Pons (tissue), 1 donor: Measurements from ENCODE around the gene SNRPB.
A peak's percentile ranks its signal among the peaks of the same experiment; 100 is the strongest.

ENCODE experiments used
- DNase-seq: peaks from one replicate; pipeline ENCODE4 v3.0.0-alpha.2; 2016; ENCODE audit warnings: low spot score

The SNRPB gene

DNA sequence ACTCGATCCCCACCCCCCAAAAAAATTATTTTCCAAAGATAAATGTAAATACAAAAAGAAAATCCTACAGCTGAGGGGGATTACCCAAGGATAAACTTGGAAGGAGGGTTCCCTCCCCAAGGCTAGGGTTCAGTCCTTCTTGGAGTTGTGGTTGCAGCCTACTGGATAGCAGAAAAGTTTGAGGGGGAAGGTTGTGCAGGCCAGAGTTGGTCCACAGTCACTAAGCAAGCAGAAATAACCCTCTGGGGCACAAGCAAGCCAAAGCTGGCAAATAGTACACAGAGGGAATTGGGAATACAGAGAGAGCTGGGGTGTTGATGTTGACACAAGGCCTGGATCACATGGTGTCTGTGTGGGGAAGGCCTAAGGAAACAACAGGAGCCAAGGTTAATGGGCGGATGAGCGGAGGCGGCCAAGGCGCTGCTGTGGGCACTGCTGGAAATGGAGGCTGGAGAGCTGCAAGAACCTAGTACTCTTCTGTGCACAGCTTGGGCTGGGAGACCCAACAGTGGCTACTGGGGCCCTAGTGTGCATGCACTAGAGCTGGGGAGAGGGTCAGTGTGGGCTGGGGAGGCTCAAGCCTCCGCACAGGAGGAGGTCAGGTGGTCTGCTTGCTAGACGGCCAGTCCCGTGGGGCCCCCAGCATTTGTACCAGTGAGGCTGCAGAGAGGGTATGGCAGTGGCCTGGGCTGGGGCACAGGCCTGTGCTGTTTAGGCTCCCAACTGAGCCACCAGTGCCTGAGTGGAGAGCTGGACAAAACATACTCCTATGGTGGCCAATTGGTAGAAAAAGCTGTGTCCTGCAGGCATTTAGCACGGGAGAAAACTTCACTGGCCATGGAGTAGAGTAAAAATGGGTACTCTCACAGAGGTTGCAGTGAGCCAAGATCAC, 5.5 kb upstream of the SNRPB start:
- DNase-seq: no peak

DNA sequence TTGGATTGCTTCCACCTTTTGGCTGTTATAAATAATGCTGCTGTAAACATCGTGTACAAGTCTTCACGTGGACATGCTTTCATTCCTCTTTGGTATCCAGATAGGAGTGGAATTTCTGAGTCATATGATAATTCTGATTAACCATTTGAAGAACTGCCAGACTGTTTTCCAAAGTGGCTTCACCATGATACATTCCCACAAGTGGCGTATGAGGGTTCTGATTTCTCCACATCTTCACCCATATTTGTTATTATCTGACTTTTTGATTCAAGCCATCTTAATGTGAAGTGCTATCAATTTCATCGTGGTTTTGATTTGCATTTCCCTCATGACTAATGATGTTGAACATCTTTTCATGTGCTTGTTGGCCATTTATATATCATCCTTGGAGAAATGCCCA, 2.9 kb upstream of the SNRPB start:
- DNase-seq: no peak

DNA sequence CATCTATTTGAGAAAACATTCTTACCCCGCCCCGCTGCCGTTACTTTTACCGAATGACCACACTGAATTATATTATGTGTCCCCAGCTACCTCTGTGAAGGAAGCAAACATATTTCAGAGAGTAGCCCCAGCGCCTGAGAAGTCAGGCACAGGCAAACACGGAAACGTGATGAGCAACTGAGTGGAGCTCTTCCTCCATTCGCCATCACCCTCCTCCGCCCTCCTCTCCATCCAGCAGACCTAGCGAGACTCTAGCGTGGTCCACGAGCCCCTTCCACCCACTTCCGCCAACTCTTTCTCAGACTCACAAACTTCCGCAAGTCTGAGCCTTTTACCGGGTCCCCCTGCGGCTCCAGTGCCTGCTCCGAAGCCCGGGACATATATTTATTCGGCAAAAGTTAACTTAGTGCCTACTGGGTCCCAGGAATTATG, 582 bp downstream of the SNRPB start:
- DNase-seq: peak; percentile 37

DNA sequence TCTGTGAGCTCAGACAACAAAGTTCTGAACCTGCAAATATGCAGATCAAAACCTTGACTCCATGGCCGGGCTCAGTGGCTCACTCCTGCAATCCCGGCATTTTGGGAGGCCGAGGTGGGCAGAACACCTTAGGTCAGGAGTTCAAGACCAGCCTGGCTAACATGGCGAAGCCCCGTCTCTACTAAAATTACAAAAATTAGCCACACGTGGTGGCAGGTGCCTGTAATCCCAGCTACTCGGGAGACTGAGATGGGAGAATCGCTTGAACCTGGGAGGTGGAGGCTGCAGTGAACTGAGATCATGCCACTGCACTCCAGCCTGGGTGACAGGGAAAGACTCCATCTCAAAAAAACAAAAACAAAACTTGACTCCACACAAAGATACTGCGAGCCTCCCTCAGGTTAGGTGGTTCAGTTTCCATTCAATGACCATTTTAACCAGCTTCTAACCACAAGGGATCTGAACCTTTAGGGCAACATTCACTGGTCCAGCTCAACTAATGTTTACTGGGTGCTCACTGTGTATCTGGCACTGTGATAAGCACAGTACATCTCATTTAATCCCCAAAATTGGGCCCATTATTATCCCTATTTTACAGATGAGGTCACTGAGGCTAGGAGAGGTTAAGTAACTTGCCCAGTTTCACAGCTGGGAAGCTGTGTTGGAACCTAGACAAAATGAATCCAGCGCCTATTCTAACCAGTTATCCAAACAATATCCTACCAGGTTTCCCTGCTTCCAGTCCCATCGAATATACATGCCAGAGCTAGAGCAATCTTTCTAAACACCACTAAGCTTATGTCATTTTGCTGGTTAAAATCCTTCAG, 1.8 kb downstream of the SNRPB start:
- no peak for DNase-seq

DNA sequence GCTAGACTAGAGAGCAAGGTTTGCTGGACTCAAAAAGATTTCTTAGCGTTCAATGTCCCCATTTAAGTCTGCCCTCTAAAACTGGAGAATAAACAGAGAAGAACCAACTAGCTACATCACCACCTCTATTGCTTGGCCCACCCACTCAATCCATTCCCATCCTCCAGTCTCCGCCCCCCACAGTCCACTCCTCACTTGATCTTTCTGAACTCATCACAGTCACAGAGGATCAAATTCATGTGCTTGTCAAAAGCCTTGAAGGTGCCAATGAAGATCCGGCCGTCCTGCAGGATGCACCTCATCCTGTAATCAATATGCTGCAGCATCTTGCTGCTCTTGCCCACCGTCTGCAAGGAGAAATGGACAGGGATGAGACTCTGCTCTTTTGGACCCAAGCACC, 3.2 kb downstream of the SNRPB start:
- no peak for DNase-seq

DNA sequence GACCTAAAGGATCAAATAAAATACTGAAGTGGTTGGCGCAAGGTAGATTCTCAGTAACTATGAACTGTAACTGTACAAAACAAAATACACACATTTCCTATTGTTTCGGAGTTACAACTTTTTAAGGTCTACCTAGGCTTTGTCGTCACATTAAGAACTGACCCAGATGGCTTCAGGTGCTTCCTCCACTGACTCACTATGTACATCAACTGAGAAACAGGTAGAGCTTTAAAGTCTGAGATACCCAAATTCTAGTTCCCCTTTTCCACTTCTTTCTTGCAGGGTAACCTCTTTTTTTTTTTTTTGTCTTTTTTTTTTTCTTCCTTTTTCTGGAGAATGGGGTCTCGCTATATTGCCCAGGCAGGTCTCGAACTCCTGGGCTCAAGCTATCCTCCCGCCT, 5.5 kb downstream of the SNRPB start:
- no peak for DNase-seq

DNA sequence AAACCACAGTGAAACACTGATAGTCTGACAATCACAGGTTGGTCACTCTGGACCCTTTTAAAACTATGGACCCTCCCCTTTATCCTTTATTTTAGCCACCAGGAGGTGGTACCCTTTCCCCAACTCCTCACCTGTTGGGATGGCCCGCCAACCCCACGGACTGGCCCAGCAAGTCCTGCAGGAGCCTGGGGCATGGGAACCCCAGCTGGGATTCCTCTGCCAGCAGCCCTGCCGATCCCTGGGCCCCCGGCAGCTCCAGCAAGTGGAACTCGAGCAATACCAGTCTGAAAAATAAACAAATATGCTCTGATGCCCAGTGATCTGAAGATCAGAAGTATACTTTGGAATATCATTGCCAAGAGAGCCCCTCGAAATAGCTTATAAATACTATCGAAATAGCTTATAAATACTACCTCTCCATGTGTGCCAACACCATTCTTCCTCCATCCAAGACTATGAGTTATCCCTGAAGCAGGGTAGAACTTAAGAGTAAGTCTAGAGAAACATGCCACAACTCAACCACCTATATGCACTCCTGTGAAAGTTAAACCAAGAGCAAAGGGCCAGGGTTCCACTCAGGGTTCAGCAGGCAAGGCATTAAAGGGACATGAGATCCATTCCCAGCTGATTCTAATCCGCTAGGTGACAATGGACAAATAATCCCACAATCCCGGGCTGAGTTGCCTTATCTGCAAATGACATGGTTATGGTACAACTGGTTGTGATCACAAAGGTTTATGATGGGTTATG, 6.8 kb downstream of the SNRPB start:
- no peak for DNase-seq

DNA sequence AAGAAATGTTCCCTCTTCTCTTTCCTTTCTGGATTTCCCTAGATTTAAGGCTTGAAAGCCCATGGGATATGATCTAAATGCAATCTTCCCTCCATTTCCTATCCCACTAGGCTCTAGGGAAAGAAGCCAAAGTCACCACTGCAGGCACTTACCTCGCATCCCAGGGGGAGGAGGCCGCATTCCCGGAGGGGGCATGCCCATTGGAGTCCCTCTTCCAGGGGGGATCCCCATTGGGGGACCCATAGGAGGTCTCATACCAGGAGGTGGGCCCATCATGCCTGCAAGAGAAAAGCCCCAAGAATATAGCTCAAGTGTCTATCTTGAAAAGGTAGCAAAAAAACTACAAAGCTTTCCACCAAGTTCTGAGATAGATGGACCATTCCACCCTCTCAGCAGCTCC, 8.1 kb downstream of the SNRPB start:
- DNase-seq: no peak

DNA sequence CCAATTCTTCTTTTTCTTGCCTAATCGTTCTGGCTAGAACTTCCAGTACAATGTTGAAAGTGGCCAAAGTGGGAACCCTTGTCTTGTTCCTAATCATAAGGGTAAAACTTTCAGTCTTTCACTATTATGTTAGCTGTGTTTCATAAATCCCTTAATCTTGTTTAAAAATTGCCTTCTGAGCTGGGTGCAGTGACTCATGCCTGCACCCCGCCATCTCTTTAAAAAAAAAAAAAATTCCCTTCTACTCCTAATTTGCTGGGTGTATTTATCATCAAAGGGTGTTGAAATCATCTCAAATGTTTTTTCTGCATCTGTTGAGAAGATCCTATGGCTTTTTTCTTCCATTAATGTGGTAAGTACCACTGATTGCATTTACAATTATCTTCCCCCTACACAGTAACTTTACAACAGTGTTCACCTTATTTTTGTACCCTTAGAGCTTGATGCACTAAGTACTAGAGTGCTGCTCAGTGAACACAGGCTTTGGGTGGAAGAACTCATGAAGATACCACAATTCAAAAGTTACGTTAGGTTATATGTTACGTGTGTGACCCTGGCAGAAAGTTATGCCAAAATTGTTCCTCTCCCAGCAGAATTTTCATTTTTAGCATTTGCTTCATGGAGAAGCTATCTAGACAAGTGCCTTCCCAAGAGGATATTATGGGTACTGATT, 9.7 kb downstream of the SNRPB start:
- DNase-seq: no peak

DNA sequence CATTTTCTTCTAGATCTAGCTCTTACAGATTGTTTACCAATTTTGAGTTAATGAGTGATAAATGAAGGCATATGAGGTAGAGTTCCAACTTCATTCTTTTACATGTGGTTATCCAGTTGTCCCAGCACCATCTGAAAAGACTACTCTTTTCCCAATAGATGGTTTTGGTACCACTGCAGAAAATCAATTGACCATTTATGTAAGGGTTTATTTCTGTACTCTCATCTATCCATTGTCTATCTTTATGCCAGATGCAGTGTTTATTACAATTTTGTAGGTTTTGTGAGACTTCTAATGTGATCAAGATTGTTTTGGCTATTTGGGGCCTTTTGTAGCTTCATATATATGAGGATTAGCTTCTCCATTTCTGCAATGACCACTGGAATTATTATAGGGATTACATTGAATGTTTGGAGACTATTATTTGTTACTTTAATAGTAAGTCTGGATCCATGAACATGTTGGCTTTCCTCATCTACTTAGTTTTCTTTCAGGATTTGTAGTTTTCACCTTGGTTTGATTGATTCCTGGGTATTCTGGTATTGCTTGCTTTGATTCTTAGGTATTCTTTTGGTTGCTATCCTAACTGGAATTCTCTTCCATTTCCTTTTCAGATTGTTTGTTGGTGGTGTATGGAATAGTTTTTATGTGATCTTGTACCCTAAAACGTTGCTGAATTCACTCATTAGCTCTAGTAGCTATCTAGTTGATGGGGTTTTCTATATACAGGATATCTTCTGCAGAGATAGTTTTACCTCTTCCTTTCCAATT, 10.4 kb downstream of the SNRPB start:
- no peak for DNase-seq

DNA sequence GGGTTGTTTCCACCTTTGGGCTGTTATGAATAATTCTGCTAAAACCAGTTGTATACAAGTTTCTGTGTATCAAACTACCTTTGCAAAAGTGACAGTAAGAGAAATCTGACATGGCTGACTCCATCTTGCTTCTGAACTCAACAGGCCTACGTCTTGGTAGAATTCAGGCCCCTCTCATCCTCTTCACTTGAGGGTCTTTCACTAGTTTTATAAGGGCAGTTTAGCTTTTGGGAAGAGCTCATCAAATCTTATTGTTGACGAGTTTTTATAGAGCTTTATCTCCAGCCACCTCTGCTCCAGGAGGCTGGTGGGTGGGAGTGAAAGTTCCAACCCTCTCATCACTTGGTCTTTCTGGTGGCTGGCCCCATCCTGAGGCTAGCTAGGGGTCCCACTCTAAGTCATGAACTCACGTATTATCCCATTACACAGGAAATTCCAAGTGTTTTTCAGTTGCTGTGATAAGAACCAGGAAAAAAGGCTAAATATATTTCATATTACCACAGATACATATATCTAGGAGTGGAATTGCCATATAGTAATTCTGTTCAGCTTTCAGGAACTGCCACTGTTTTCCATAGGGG, 11.6 kb downstream of the SNRPB start:
- no peak for DNase-seq

DNA sequence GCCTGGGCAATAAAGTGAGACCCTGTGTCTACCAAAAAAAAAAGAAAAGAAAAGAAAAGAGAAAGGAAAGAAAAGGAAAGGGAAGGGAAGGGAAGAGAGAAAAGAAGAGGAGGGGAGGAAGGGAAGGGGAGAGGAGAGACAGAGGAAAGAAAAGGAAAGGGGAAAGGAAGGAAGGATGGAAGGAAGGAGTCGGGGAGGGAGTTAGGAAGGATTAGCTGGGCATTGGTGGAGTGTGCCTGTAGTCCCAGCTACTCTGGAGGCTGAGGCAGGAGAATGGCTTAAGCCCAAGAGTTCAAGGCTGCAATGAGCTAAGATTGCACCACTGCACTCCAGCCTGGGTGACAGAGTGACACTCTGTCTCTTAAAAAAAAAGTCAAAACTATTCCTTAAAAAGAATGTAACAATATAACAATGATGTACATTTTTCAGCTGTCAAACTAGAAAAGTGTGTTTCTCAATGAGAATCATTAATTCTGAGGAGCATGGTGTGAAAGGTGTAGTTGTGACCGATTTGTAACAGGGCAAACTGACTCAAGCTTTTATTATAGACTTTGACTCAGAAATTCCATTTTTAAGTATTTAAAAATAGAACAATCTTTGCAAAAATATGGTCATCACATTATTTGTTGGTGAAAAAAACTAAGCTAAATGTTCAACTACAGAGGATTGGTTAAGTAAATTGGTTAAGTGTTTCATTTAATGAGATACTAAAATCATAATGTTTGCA, 14.7 kb downstream of the SNRPB start:
- DNase-seq: no peak

DNA sequence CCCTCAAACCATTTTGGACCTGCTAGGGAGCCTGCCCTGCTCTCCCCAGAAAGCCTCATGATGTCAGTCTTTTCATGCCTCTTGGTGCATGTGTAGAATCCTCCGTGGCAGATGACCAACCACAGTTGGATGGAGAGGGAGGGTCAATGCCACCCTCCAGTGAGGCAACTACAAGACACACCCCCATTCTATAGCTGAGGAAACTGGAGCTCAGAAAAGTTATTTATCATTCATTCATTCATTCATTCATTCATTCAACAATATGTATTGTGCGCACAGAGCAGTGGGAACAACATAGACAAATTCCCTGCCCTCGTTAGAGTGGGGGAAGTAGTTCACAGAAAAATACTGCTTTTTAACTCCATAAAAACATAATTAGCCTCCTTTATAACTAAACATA, 16.8 kb downstream of the SNRPB start:
- no peak for DNase-seq

DNA sequence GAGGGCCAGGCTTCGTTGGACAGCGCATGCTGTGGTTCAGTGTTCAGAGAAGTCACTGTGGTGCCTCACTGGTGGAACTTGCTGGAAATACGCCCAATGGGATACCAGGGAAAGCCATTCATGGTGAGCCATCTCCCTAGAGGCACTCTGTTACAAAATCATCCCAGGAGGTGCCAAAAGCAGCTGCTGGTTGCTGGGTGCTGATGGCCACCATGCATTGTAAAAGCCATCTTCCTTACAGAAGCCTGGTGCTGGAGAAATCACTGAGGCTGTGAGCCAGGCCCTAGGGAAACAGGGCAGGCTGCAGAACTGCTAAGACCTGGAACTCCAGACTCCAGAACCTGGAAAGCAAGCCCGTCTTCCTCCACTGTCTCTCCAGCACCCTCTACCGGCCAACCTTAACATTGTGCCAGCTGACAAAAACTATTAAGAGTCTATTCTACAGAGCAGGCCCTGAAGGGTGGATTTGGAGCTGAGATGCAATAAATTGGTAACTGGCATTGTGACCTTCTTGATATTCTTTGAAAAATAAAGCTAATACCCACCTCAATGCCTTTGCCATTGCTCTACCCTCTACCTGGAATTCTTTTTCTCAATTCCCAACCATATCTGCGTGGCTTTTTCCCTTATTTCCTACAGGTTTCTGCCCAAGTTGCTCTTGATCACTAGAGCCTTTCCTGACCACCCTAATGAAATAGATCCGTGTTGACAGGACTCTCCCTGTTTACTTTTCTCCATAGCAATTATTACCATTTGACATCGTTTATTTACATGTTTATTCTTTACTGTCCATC, 18.5 kb downstream of the SNRPB start:
- peak; percentile 71 for DNase-seq

DNA sequence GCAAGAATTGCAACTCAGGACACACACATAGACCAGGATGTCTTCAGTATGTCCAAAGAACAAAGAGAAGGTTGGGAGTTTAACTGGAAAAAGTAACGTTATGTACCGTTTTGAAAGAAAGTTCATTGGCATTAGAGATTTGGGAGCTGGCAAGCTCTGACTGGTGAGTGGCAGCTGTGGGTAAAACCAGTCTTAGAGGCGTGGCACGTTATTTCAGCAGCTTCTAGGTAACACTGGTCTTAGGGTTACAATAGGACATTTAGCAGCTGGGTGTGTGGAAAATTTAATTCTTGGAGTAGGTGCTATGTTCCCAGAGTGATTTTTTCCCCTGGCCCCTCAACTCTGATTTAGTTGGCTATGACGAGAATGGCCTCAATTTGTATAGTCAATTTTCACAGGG, 19.2 kb downstream of the SNRPB start:
- DNase-seq: no peak

DNA sequence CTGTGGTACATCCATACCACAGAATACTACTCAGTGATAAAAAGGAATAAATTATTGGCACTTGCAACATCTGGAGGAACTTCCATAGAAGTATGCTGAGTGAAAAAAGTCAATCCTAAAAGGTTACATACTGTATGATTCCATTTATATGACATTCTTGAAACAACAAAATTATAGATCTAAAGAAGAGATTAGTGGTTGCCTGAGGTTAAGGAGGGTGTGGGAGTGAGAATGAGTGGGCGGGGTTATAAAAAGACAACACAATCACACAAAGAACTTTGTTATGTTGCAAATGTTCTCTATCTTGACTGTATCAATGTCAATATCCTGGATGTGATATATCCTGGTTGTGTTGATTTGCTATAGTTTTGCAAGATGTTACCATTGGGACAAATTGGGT, 21.2 kb downstream of the SNRPB start:
- DNase-seq: no peak

DNA sequence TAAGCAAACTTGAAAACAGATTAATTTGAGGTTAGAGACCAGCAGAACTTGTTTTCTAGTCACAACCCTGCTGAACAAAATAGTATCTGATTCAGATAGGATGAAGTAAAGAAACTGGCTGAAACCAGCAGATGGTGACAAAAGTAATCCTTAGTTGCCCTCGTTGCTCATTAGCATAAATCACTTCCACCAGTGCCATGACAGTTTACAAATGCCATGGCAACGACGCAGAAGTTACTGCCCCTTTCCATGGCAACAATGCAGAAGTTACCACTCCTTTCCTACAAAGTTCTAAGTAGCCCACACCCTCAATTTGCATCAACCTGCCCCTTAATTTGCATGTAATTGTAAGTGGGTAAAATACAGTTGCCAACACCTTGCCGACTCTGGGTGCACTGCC, 23.7 kb downstream of the SNRPB start:
- DNase-seq: no peak

DNA sequence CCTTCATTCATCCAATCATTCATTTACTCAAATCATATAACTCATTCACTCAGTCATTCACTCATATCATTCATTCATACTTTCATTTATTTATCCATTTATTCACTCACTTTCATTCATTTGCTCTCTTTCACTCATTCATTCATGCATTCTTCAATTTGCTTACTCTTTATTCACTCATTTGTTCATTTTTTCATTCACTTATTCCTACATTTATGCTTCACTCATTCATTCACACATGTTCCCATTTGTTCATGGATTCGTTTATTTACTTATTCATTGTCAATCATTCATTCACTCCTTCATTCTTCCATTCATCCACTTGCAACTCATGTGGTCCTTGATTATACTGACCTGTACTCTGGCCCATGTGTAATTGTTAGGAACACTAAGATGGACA, 39.4 kb downstream of the SNRPB start:
- no peak for DNase-seq

DNA sequence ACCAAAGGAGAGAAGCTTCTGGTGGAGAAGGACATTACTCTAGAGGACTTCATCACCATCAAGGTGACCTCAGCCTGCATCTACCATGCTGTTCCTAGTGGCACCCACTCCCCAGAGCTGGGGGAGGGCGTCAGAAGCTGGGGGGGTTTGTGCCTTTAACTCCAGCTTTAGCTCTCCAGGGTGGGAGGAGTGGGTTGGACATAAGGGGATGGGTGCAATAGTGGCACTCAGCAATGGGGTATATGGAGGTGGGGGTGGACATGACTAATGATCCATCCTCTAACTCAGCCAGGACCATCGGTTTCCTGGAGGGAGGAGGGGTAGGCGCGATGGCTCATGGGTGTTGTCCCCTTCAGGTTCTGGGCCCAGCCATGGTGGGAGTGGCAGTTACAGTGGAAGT, 40.1 kb downstream of the SNRPB start:
- no peak for DNase-seq
